Kidney (tissue), 14 donors: ENCODE measurements around the gene DIS3L2. TPM values are rescaled to one million over a fixed set of nuclear protein-coding genes. Genes with fewer than 3 reads are reported as not detected.

Experiments
- DNase-seq, 5 donors: peaks; one replicate each; pipeline ENCODE4 v3.0.0-alpha.2; 2013 to 2020
- FAIRE-seq: peaks from 2 replicates; lab custom pipeline; 2012; peaks lifted over from hg19 to GRCh38; lab: Jason Lieb, UNC
- H3K27ac ChIP-seq, 2 donors: one replicate each; pipeline ENCODE4 v1.7.0; 2013; ENCODE audit warnings: low read depth in 2 of 2, low read length in 2 of 2, inconsistent platforms in 1 of 2
- H3K27me3 ChIP-seq: one replicate; pipeline ENCODE4 v1.7.1; 2013; ENCODE audit warnings: low read length, inconsistent platforms; ENCODE audit not compliant: control insufficient read depth, insufficient read depth
- H3K36me3 ChIP-seq, 3 donors: one replicate each; pipeline versions ENCODE4 v1.7.0 to v1.7.1; 2013; ENCODE audit warnings: low read length in 3 of 3, control low read depth in 1 of 3, inconsistent platforms in 1 of 3; ENCODE audit not compliant: insufficient read depth in 3 of 3, control insufficient read depth in 2 of 3
- H3K4me1 ChIP-seq, 3 donors: one replicate each; pipeline versions ENCODE4 v1.7.0 to v1.7.1; 2013; ENCODE audit warnings: low read length in 3 of 3, inconsistent platforms in 1 of 3, low read depth in 1 of 3; ENCODE audit not compliant: control insufficient read depth in 2 of 3, insufficient read depth in 2 of 3
- H3K4me3 ChIP-seq, 3 donors: one replicate each; pipeline versions ENCODE4 v1.7.0 to v1.8.1; 2013; ENCODE audit warnings: low read length in 3 of 3, control low read depth in 1 of 3, inconsistent platforms in 1 of 3
- H3K9ac ChIP-seq, 3 donors: one replicate each; pipeline versions ENCODE4 v1.7.0 to v1.7.1; 2013; ENCODE audit warnings: low read length in 3 of 3, control low read depth in 1 of 3, inconsistent platforms in 1 of 3
- H3K9me3 ChIP-seq, 3 donors: one replicate each; pipeline versions ENCODE4 v1.7.0 to v1.7.1; 2013; ENCODE audit warnings: low read length in 3 of 3, control low read depth in 1 of 3, inconsistent platforms in 1 of 3; ENCODE audit not compliant: control insufficient read depth in 2 of 3, insufficient read depth in 1 of 3
- CTCF ChIP-seq: IDR thresholded peaks from 3 replicates; pipeline ENCODE4 v1.5.1; 2012; ENCODE audit warnings: mild to moderate bottlenecking, moderate library complexity, borderline replicate concordance; ENCODE audit not compliant: insufficient read depth; ENCODE audit errors: extremely low read depth
- intact Hi-C: fragments of 100-400 bp; cut with DNase I; formaldehyde crosslinking; loops from one replicate; pipeline ENCODE4 v1.11.1; 2022
- polyA plus RNA-seq: library from polyadenylated mRNA; stranded (reverse); fragments of 350-450 nt; fragmentation: Illumina TruSeq; extraction: RNeasy Lipid Tissue Mini Kit (QIAGEN cat#74804); gene quantifications from one replicate; pipeline ENCODE4 v1.2.3, GENCODE V29; 2014; ENCODE audit warnings: low read depth, low replicate concordance; ENCODE audit not compliant: insufficient read depth
- total RNA-seq: library from RNA; stranded (reverse); fragmentation: NEBNext Ultra II Directional; extraction: Animal tissue kit (Norgen Biotek cat#: 25700); gene quantifications from one replicate; pipeline ENCODE4 v1.2.1, GENCODE V29; 2021
- donor health status: control.
- donor health status: control.
- donor health status: control.
- donor health status: control.
- donor health status: control.
- donor health status: DM: yes; HTN: yes; CAD: no.
- donor health status: Normal renal cell carcinoma (clear cell type).

Gene DIS3L2
- total and polyA plus RNA-seq, 2 donors from 2014 or later: 12.3 to 47.7 TPM

DNA sequence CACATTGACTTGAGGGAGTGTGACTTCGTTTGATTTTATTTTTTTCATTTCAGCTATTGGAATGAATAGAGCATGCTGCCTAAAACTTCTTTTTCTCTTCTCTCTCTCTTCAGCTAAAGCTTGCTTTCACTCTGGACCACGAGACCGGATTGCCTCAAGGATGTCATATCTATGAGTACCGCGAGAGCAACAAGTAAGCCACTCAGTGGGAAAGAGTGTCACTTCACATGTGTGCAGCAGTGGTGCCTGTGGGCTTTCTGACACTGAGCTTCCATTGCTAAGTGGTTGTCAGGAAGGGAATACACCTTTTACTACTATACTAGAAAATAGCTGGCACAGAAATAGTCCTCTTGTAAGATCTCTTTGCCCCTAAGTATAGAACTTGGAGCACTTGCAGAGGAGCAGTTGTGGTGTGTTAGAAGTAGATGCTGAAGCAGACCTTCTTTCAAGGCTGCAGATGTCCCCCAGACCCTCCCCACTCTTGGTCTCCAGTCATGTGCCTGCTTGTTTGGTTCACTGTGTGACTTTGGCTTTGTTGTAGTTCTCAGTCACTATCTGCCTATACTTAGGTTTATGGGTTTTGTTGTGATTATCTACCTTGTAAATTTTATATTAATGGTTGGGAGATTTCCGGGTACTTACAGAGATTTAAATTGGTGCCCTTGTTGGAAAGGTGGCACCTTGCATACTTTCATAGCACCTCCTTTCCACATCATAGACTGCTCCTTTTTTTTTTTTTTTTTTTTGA lies 338.6 kb downstream of the DIS3L2 start:
- Histone ChIP-seq H3K9ac (no peak overlapping the region), H3K4me3 (no peak overlapping the region), H3K27ac (no peak overlapping the region), H3K27me3 (no peaks in the 10 kb centered on the region), H3K4me1 (no peaks in the 10 kb centered on the region), H3K36me3 (peaks cover 0 to 5% (median 0%) of the 10 kb centered on the region in 3 donors), H3K9me3 (peaks cover 0 to 6% (median 0%) of the 10 kb centered on the region in 3 donors)
- no peak for DNase-seq
- intact Hi-C loops: no loop called here
- FAIRE-seq: no peak
- TF ChIP-seq CTCF: no peak

DNA sequence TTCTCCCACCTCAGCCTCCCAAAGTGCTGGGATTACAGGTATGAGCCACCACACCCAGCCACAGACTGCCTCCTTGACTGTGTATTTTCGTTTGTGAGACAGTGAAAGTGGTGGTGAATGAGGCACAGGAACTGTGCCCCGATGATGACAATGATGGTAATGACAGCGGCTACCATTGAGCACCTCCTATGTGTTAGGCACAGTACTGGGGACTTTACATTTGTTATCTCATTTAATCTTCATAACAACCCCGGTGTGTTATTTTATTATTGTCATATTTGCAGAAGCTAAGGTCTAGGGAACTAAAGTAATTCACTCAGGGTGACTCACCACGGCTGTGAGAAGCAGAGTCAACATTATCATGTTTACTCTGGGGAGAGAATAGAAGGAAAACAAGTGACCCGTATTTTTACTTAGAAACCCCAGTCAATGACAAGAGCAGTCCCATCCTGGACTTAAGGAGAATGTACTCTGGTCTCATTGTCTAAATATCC lies 339.4 kb downstream of the DIS3L2 start:
- H3K36me3 ChIP-seq: peaks cover 0 to 5% (median 0%) of the 10 kb centered on the region in 3 donors
- H3K4me3 ChIP-seq: no peak overlapping the region
- no peaks in the 10 kb centered on the region for H3K4me1 ChIP-seq
- no peak overlapping the region for H3K27ac ChIP-seq
- no peak for DNase-seq
- H3K9me3 ChIP-seq: peaks cover 0 to 6% (median 0%) of the 10 kb centered on the region in 3 donors
- FAIRE-seq: no peak
- intact Hi-C loops: no loop called here
- no peak overlapping the region for H3K9ac ChIP-seq
- TF ChIP-seq CTCF: no peak
- H3K27me3 ChIP-seq: no peaks in the 10 kb centered on the region

DNA sequence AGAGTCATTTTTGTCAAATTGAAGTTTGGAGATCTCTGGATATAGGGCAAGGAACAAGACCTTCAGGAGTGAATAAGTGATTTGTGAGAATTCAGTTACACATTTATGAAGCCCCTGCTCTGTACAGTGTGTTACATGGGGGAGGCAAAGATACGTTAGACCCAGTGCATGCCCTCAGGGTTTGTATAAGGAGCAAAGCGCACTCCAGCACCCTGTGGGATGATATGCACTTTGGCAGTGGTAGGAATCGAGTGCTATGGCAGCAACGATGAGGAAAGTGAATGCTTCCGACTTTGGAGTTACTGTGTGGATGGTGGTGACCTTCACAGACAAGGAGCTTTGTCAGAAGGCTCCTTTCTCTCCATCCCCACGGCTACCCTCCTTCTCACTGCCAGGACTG lies 342.7 kb downstream of the DIS3L2 start:
- intact Hi-C loops: no loop called here

More for the DNA sequence above, 342.7 kb downstream of the DIS3L2 start:
- H3K4me3 ChIP-seq: no peak overlapping the region
- TF ChIP-seq CTCF: no peak
- no peak for FAIRE-seq
- no peaks in the 10 kb centered on the region for H3K27me3 ChIP-seq
- no peak overlapping the region for H3K27ac ChIP-seq
- H3K9ac ChIP-seq: no peak overlapping the region
- H3K9me3 ChIP-seq: peaks cover 0 to 6% (median 0%) of the 10 kb centered on the region in 3 donors
- no peaks in the 10 kb centered on the region for H3K4me1 ChIP-seq
- H3K36me3 ChIP-seq: peaks cover 0 to 5% (median 0%) of the 10 kb centered on the region in 3 donors
- no peak for DNase-seq
